ENCODE results near the gene PANK2. TPM values are rescaled to one million over a fixed set of nuclear protein-coding genes. Genes with fewer than 3 reads are reported as not detected.
A peak's percentile ranks its signal among the peaks of the same experiment; 100 is the strongest.

PANK2 gene
- polyA plus RNA-seq, 1 donor (not counting 4 experiments of a cell fraction or from before 2014, with no cell fraction given) = 23.6 TPM

- Histone ChIP-seq H3K27ac (ENCODE audit: control insufficient read depth, insufficient read depth, low read length) (peak overlapping the region; percentile 83), H2AFZ (ENCODE audit: control insufficient read depth, low read length) (peak overlapping the region; percentile 56), H3K9me1 (ENCODE audit: control insufficient read depth, extremely low read depth, insufficient read depth, low read length) (no peaks in the 10 kb centered on the region), H3K79me2 (ENCODE audit: control insufficient read depth, insufficient read depth, low read length) (peaks cover 73% of the 10 kb centered on the region), H3K9ac (ENCODE audit: control insufficient read depth, extremely low read depth, insufficient read depth, low read length) (peak overlapping the region; percentile 89), H4K20me1 (ENCODE audit: control insufficient read depth, extremely low read depth, insufficient read depth, low read length) (peaks cover 38% of the 10 kb centered on the region), H3K27me3 (ENCODE audit: control insufficient read depth, extremely low read depth, insufficient read depth, low read length) (no peaks in the 10 kb centered on the region), H3K36me3 (ENCODE audit: control insufficient read depth in 2 of 2, extremely low read depth in 1 of 2, insufficient read depth in 2 of 2, low read length in 2 of 2) (peaks cover 0 to 10% of the 10 kb centered on the region in 2 experiments), H3K4me2 (ENCODE audit: control insufficient read depth, extremely low read depth, insufficient read depth, low read depth, low read length) (peak overlapping the region; percentile 82), H3K9me3 (ENCODE audit: control insufficient read depth, low read depth, low read length) (no peaks in the 10 kb centered on the region), H3K4me1 (ENCODE audit: control insufficient read depth, extremely low read depth, insufficient read depth, low read length) (peaks cover 41% of the 10 kb centered on the region), H3K4me3 (ENCODE audit: control insufficient read depth in 2 of 3, extremely low read depth in 1 of 3, insufficient read depth in 2 of 3, low read depth in 1 of 3, low read length in 3 of 3) (peak overlapping the region; percentile 70 to 91 (median 90))
- dilution Hi-C loops (cut with MboI; ENCODE audit: extremely low pct_ligation_motif_present, low sequenced_read_pairs) = no loop called here
- TF ChIP-seq CTCF (optimal IDR thresholded peaks at IDR 0.05 in 1 of 3, IDR thresholded peaks at IDR 0.05 in 1 of 3, conservative IDR thresholded peaks at IDR 0.05 in 1 of 3; ENCODE audit: extremely low read depth in 1 of 3, insufficient read depth in 2 of 3, low read length in 3 of 3) = no peak
- TF ChIP-seq EZH2 (IDR thresholded peaks at IDR 0.05; ENCODE audit: low read length) = no peak
- FAIRE-seq (no peak), DNase-seq (ENCODE audit: low read depth, low spot score) (no peak)
Observed at GRCh38 chr20:3889489-3890397, 556 bp downstream of the PANK2 start.

- DNase-seq (ENCODE audit: low read depth, low spot score) (no peak), FAIRE-seq (peak; percentile 67)
- H4K20me1 ChIP-seq (ENCODE audit: control insufficient read depth, extremely low read depth, insufficient read depth, low read length) = peaks cover 42% of the 10 kb centered on the region
- peak overlapping the region; percentile 83 for H3K27ac ChIP-seq (ENCODE audit: control insufficient read depth, insufficient read depth, low read length)
- H3K4me3 ChIP-seq (ENCODE audit: control insufficient read depth in 2 of 3, extremely low read depth in 1 of 3, insufficient read depth in 2 of 3, low read depth in 1 of 3, low read length in 3 of 3) = peak overlapping the region; percentile 70 to 91 (median 90)
- peaks cover 41% of the 10 kb centered on the region for H3K4me1 ChIP-seq (ENCODE audit: control insufficient read depth, extremely low read depth, insufficient read depth, low read length)
- H3K9me3 ChIP-seq (ENCODE audit: control insufficient read depth, low read depth, low read length) = no peaks in the 10 kb centered on the region
- peak overlapping the region; percentile 82 for H3K4me2 ChIP-seq (ENCODE audit: control insufficient read depth, extremely low read depth, insufficient read depth, low read depth, low read length)
- dilution Hi-C loops (cut with MboI; ENCODE audit: extremely low pct_ligation_motif_present, low sequenced_read_pairs) = no loop called here
- peaks cover 0 to 10% of the 10 kb centered on the region in 2 experiments for H3K36me3 ChIP-seq (ENCODE audit: control insufficient read depth in 2 of 2, extremely low read depth in 1 of 2, insufficient read depth in 2 of 2, low read length in 2 of 2)
- TF ChIP-seq EZH2 (IDR thresholded peaks at IDR 0.05; ENCODE audit: low read length) = no peak
- no peak overlapping the region for H2AFZ ChIP-seq (ENCODE audit: control insufficient read depth, low read length)
- no peaks in the 10 kb centered on the region for H3K9me1 ChIP-seq (ENCODE audit: control insufficient read depth, extremely low read depth, insufficient read depth, low read length)
- peak overlapping the region; percentile 89 for H3K9ac ChIP-seq (ENCODE audit: control insufficient read depth, extremely low read depth, insufficient read depth, low read length)
- H3K79me2 ChIP-seq (ENCODE audit: control insufficient read depth, insufficient read depth, low read length) = peaks cover 79% of the 10 kb centered on the region
- H3K27me3 ChIP-seq (ENCODE audit: control insufficient read depth, extremely low read depth, insufficient read depth, low read length) = no peaks in the 10 kb centered on the region
Observed at GRCh38 chr20:3890398-3890751, 1.2 kb downstream of the PANK2 start.

Measured in keratinocyte (primary cell).